HG02870 (cell line): Measurements from ENCODE around the gene RETSAT.
A peak's percentile ranks its signal among the peaks of the same experiment; 100 is the strongest.
"Not testable (repeated sequence)": the region's sequence is repeated elsewhere in the genome, so short reads cannot be mapped to it uniquely, and the experiment has no call there.

Experiments used
- ATAC-seq: cut with Tn5 transposase; IDR thresholded peaks from one replicate; pipeline ENCODE4 v1.9.1; 2021; ENCODE audit warnings: mild to moderate bottlenecking, moderate library complexity; ENCODE audit not compliant: unreplicated experiment

RETSAT gene

DNA sequence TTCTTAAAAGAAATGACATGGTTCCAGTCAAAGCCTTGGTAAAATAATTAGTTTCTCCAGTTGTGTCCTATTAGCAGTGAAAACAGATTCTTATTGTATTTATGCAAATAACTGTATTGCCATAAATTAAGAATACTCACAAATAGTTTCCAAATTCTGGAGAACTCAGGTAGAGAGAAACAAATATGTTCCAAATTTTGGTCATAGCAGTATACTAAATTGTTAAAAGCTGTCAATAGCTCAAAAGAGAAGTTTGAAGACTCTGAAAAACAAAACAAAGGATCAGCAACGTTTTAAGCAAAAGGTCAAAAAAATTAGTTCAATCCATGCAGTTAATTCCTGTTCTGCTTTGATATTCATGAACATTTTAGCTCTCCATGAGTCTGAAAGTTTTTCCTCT is 25.7 kb upstream of the RETSAT start:
- ATAC-seq: no peak

DNA sequence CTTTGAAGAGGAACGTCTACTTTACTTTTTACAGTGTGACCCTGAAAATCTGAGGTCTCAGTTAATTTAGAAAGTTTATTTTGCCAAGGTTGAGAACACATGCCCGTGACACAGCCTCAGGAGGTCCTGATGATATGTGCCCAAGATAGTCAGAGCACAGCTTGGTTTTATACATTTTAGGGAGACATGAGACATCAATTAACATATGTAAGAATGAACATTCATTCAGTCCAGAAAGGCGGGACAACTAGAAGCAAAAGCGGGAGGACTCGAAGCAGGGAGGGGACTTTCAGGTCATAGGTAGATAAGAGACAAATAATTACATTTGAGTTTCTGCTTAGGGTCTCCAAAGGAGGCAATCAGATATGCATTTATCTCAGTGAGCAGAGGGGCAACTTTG is 23.9 kb upstream of the RETSAT start:
- no peak for ATAC-seq

DNA sequence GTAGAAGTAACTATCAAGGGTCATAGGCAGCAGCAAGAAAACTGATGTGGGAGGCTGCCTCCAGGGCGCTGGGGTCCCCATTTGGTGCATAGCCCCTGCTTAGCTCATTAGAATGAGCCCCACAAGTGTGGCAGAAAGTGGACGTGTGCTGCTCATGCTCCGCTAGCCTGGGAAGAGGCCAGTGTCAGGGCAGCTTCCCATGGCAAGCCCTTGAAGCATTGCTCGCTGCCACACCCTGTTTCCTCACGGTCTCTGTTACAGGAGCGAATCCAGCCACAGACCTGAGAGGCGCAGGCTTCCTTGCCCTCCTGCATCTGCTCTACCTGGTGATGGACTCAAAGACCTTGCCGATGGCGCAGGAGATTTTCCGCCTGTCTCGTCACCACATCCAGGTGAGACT is 22.8 kb upstream of the RETSAT start:
- no peak for ATAC-seq

DNA sequence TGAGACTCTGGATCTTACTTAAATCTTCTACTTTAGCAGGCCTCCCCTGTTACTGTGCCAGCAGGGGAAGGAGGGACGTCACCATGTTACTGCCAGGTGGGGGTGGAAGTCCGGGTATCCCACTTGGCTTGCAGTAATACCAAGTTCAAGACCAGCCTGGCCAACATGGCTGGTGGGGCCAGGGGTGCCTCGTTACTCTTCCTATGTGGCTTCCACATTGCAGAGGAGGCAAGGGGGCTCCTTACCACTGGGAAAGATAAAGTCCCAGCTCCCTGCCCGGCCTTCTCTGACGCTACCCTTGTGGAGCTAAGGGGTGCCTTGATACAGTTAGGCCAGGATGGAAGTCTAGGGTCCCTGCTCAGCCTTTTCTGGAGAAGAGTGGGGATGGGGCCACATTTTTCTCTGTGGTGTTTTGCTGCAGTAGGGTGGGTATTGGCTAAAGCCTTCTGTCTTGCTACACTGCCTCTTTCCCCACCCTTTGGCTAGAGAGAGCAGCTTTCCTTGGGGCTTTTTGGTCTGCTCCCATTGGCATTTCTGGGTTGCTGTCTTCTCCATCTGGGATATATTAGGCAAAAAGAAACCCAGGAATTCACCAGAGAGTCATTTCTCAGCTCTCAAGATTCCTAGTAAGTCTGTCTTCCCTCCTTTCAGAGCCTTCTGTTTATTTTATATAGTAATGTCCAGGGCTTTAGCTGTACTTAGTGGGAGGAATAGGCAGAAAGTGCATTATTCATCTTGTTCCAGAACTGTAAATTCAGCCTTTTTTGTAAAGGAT is 22.1 kb upstream of the RETSAT start:
- ATAC-seq: no peak

DNA sequence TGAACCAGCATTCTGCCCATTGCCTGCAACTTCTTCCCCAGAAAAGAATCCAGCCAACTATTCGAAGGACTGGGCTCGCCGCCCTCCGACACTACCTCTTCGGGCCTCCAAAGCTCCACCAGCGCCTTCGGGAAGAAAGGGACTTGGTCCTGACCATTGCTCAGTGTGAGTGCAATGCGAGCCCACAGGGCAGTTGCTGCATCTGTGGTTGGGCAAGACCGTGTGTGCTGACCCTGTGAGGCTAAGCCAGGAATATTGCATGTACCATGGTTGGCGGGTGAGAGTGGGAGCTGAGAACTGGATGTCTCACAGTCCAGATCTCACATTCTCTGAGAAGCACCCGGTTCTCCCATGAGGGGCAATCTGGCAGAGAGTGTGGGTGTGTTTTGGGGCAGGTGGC is 16.7 kb upstream of the RETSAT start:
- no peak for ATAC-seq

DNA sequence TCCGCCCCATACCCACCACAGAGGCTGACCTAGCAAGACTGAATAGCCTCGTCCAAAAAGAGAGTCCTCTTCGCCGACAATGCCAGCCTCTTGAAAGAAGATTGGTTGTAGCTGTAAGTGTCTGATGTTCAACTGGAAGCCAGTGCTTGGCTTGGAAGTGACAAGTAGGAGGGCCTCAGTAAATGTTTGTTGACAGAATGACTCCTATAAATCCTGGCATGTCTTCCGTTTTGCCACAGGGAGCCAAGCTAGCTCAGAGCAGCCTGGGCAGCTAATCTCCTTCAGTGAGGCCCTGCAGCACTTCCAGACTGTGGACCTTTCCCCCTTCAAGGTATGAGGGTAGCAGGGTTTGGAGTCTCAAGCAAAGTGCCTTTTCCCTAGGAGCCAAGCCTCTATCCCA is 15.2 kb upstream of the RETSAT start:
- no peak for ATAC-seq

DNA sequence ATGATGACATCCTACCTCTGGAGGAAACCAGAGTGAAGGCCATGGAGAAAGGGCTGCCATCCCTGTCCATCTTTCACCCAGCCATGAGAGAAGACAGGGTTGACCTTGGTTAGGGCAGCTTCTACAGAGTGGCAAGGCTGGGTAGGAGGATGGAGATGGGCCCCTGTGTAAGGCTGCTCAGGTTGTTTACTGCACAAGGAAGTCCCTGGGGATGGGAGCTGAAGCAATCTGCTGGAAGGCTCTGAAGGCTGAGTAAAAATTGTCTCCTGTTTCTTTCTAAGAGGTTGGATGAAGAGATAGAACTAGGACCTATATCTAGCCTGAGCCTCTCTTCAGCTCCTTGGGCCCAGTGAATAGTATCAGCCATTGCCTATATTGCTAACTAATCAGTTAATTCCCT is 14.6 kb upstream of the RETSAT start:
- no peak for ATAC-seq

DNA sequence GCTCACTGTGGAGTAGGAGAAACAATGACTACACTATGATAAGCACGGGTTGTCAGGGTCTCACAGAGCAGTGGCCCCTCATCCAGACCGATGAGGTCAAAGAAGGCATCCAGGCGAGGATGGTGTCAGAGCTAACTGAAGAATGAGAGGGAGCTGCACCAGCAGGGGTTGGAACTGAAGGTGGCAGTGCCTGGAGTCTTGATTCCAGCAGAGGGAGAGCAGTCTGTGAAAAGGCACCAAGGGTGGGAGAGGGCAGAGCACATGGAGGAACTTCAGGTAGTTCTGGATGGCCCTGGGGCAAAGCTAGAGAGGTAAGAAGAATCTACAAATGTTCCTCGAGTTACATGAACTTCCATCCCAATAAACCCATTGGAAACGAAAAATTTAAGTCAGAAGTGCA is 12.9 kb upstream of the RETSAT start:
- no peak for ATAC-seq

DNA sequence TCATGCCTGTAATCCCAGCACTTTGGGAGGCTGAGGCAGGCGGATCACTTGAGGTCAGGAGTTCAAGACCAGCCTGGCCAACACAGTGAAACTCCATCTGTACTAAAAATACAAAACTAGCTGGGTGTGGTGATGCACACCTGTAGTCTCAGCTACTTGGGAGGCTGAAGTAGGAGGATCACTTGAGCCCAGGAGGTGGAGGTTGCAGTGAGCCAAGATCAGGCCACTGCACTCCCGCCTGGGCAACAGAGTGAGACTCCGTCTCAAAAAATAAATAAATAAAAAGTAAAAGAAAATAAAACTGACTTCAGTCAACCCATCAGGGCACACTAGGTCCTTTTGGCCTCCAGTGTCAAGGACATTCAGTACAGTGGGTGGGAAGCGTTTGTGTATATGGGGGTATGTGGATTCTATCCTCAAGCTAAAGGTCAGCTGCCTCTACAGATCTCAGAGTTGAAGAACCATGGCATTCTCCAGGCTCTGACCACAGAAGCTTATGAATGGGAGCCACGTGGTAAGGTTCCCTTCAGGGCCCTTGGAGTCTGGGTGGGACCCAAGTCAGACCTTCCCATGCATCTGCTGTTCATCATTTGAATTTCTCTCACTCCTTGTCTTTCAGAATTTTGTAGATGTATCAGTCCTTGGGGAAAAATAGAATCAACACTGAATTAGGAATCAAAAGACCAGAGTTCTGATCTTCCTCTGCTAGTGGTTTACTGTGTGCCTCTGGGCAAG is 8.5 kb upstream of the RETSAT start:
- not testable (repeated sequence) for ATAC-seq

DNA sequence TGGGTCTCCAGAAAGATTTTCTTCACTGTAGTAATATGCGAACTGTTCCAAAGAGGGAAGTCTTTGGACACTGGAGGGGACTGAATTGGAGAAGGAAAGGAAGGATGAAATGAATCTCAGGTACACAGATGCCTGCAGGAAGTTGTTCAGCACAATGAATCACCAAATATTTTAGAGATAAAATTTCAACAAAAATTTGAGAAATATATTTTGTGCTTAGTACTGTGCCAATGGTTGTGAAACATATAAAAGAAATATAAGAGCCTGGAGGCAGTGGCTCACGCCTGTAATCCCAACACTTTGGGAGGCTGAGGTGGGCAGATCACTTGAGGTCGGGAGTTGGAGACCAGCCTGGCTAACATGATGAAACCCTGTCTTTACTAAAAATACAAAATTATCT is 3.4 kb upstream of the RETSAT start:
- no peak for ATAC-seq

DNA sequence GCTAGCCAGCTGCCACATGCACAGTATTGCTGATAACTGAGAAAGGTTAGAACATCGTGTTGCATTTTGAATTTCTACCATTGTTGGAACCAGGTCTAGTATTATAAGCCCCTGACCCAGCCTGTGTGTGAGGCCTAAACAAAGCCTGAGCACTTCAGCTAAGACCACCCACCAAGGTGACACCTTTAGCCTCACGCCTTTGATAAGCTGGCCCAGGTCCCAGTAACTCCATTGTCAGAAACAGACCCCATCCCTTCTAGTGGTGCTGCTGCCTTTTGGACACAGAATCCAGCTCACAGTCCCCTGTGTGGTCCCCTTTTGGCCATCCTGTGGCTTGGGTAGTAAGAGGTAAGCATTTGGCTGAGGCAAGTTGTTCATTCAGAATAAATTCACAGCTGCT is 1.9 kb upstream of the RETSAT start:
- no peak for ATAC-seq

DNA sequence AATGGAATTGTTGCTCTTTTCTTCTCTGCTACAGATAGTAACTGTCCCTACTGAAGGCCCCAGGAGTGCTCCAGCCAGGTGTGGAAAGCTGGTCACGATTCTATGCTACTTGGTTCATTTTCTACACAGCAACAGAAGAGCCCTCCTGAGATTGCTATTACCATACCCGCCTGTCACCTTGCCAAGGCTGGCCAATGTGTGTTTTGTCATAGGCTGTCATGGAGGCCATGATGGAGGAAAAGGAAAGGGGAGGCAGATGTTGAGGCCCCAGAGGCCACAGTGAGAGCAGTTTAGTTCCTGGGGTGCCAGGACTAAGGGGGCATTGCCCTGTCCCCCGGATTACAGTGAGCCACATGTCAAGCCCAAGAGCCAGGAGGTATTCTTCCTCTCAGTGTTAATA is 1.2 kb upstream of the RETSAT start:
- no peak for ATAC-seq

DNA sequence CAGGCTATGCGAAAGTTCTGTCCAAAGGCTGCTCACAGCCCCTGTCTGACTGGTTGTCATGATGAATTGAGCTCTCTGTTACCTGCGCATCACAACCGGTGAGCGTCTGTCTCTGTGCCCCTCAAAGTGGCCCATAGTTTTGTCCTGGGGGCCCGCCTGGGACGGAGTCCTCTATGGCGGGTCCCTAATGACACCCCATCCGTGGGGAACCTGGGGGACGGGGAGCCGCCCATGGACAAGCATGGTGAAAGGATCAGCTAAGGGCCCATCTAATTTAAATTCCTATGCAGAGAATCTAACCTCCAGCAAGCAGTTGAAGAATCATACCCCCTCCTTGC is 714 bp upstream of the RETSAT start:
- ATAC-seq: no peak

DNA sequence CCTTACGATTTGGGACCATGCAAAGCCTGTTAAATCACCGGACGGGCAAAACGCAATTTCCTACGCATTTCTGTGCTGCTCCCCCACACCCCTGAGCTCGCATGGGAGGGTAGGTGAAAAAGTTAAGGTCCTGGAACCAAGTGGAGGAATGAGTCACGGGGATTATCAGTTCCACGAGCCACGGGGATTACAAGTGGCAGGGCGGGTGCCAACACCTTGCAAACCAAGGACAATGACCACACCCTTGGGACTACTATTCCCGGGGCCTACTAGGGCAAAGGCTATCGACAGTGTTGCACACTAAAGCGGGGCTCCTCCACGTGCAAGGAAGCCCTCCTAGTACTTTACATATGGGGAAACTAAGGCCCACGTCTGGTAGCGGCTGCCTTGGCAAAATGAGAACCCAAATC is 447 bp downstream of the RETSAT start:
- ATAC-seq: peak; percentile 6

DNA sequence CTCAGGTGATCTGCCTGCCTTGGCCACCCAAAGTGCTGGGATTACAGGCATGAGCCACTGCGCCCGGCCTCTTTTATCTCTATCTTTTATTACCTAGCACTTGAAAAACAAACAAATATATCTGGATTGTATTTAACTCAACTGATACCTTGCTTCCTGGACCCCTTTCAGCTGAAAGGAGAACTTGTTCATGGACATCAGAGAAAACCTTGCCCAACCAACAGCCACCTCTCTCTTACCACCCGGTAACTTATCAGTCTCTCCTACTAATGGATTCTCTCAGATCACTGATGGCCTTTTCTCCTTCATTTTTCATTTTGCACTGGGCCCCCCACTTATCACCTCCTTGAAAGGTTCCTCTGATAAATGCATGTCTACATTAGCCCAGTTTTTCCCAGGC is 6.7 kb downstream of the RETSAT start:
- ATAC-seq: no peak

DNA sequence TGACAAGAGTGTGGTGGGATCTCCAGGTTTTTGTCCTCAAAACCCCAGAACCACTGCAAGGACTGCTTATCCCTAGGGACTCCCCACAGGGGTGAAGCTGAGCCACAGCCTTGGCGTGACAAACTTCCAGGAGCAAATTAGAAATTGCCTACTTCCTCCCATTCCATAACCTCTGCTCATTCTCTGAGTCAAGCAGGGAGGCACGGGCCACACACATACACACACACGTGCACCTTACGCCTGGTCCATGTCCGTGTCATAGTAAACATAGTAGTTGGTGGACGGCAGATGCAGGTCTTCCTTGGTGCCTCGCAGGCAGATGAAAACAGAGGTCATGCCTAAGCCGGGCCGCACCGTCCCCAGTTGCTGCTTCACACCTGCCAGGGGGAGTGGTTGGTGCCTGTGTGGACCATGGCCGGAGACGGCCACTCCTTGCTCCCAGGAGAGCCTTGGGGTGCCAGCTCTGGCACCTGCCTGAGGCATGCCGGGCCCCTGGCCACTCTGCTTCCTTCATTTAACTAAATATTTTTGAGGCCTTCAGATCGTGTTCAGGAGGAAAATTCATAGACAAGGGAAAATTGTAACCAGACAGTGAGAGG is 9.9 kb downstream of the RETSAT start:
- ATAC-seq: no peak

DNA sequence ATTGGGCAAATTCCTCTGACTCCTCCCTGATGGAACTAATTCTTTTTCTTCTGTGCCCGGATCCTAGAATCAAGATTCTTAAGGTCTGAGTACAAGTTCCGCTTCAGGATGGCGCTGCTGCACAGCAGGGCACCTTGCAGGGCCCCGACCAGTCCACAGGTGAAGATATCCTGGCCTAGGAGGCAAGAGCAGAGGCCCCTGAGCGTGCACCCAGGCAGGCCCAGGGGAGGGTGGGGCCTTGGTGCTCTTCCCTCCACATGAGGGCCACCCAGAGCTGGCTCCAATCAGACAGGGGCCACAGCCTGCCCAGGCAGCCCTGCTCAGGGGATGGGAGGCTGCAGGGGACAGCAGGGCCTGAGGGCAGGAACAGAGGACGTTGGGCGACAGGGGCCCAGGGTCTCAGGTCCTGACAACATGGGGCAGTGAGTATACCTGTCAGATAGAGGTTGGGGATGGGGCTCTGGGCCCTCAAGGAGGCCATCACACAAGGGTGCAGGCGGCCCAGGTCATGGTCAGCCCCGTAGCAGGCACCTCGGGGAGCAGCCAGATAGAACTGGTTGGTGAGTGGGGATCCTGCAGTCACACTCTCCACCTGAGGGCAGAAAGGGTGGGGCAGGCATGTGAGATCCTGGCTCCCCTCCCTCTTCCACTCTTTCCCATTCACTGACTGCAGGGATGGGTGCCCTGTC is 11.0 kb downstream of the RETSAT start:
- ATAC-seq: not testable (repeated sequence)

DNA sequence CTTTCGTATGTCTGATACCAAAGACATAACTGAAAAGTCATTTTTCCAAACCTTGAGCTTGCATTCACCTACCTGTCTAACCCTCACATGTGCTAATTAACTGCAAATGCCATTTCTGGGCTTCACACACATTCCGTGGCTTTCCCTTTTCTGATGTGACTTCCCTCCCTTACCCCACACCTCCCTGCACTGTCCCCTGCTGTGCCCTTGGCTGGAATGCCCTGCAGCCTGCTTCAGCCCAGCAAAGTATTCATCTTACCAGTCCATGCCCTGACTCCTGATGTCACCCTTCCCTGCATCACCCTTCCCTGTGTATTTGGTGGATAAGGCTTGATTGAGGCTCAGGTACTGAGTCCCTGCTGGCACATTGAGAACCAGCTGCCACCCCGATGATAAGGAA is 12.2 kb downstream of the RETSAT start:
- ATAC-seq: no peak

DNA sequence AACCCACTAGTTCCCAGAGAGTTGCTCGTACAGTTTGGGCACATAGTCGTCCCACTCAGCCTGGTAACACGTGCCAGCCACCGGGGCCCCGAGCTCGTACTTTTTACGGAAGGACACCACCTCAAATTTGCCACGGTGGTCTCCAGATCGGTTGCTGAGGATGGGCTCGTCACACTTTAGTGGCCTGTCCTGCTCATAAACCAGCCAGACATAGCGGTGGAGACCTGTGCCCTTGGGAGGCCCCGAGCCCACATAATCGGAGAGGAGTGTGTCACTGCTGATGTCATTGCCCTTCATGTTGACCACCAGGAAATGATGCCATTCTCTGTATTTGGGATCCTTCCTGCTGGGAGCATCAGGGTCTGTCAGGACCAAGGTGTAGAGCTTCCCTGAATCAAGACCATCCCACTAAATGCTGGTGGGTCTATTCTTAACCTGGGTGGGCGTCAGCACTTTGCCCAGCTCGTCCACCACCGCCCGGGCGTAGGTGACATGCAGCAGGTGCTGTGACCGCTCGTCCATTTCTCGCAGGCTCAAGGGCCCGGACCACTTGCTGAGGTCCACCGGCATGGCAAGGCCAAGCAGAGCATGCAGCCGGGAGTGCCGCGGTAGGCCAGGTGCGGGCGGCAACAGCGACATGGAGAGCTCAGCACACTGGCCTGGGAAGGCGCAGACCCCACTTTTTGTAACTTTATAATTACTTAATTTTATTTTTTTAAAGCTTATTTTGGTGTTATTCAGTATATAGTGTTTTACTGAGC is 12.9 kb downstream of the RETSAT start:
- no peak for ATAC-seq

DNA sequence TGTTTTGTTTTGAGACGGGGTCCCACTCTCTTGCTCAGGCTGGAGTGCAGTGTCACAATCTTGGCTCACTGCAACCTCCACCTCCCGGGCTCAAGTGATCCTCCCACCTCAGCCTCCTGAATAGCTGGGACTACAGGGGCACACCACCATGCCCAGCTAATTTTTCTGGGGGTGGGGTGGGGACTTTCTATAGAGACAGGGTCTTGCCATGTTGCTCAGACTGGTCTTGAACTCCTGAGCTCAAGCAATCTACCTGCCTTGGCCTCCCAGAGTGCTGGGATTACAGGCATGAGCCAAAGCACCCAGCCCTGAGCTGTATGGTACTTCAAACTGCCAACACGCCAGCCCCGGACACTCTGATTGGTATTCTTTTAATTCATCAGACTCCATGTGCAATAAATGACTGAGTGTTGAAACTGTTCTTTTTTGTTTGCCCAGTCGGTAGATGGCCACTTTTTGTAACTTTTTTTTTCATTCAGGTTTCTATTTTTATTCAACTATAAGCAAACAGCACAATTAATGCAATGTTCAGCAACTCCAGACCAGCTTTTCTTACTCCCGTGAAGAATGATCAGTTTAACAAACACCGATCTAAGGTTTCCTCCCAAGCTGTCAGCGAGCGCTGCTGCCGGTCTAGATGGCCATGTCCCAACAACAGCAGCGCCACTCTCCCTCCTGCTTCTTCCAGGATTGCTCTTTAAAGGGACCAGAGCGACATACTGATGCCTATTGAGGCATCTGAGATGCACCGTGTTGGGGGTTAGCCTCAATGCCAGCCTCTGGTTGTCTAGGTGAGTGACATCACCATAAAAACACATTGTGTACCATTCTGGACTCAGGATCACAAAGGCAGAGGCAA is 14.1 kb downstream of the RETSAT start:
- ATAC-seq: no peak
